ENCODE results near the gene PPP1R13L.

PPP1R13L gene

DNA sequence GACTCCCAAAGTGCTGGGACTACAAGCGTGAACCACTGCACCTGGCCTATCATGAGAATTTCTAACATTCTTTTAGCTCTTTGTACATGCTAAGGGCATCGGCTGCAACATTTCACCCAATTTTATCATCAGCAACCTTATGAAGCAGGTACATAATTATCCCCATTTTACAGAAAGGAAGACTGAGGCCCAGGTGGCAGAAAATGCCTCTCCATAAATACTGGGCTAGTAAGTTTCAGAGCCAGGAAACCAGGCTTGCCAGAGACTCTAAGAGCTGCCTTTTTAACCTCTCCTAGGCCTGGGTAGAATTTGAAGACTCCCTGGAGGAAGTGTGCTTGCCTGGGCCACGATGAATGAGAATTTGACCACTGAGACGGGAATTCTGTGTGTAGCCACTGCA, 36.7 kb downstream of the PPP1R13L start:
- Histone ChIP-seq H3K79me2 (ENCODE audit: insufficient read depth, low read depth) (no peaks in the 10 kb centered on the region), H2AFZ (ENCODE audit: low read depth) (no peak overlapping the region), H3K4me3 (IDR thresholded peaks at IDR 0.05; ENCODE audit: insufficient read depth, low read depth, low read length) (no peak overlapping the region), H3K4me2 (no peak overlapping the region), H4K20me1 (ENCODE audit: insufficient read depth) (no peaks in the 10 kb centered on the region), H3K27me3 (ENCODE audit: insufficient read depth, low read depth) (no peaks in the 10 kb centered on the region), H3K9ac (no peak overlapping the region), H3K36me3 (ENCODE audit: insufficient read depth) (no peaks in the 10 kb centered on the region), H3K4me1 (ENCODE audit: low read depth, poor library complexity, severe bottlenecking) (peaks cover 15% of the 10 kb centered on the region), H3K27ac (no peak overlapping the region)
- TF ChIP-seq CTCF (conservative IDR thresholded peaks at IDR 0.05; ENCODE audit: low read depth, low read length): no peak

- no peak for TF ChIP-seq CTCF (conservative IDR thresholded peaks at IDR 0.05; ENCODE audit: low read depth, low read length)
- no peak overlapping the region for H2AFZ ChIP-seq (ENCODE audit: low read depth)
- H3K36me3 ChIP-seq (ENCODE audit: insufficient read depth): no peaks in the 10 kb centered on the region
- no peaks in the 10 kb centered on the region for H3K27me3 ChIP-seq (ENCODE audit: insufficient read depth, low read depth)
- no peak overlapping the region for H3K27ac ChIP-seq
- H4K20me1 ChIP-seq (ENCODE audit: insufficient read depth): no peaks in the 10 kb centered on the region
- H3K79me2 ChIP-seq (ENCODE audit: insufficient read depth, low read depth): no peaks in the 10 kb centered on the region
- H3K4me3 ChIP-seq (IDR thresholded peaks at IDR 0.05; ENCODE audit: insufficient read depth, low read depth, low read length): no peak overlapping the region
- no peak overlapping the region for H3K9ac ChIP-seq
- peaks cover 6% of the 10 kb centered on the region for H3K4me1 ChIP-seq (ENCODE audit: low read depth, poor library complexity, severe bottlenecking)
- H3K4me2 ChIP-seq: no peak overlapping the region
These were observed 40.2 kb downstream of the PPP1R13L start for GRCh38 chr19:45364696-45365095.

DNA sequence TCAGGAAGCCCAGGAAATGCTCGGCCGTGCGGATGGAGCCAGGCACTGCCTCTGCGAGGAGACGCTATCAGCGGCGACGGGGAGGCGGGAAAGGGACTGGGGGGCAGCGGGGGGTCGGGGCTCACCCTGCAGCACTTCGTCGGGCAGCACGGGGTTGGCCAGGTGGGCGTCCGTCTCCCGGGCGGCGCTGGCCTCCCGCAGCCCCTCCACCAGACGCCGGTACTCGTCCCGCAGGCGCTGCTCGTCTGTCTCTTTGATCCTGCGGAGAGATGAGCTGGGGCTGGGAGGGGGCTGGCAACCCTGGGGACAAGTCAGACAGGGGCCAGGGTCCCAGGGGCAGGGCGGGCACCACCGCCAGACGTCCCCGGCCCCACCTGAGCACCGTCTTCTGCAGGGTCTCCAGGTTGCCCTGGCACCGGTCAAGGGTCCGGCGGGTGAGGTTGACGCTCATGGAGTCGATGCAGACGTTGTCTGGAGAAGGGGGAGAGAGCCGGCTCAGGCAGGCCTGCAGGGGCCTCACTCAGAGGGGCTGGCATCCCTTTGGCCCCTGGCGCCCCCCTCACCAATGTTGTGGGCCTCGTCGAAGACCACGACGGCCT, 40.9 kb downstream of the PPP1R13L start:
- TF ChIP-seq CTCF (conservative IDR thresholded peaks at IDR 0.05; ENCODE audit: low read depth, low read length): no peak
- Histone ChIP-seq H2AFZ (ENCODE audit: low read depth) (no peak overlapping the region), H3K4me1 (ENCODE audit: low read depth, poor library complexity, severe bottlenecking) (no peaks in the 10 kb centered on the region), H3K36me3 (ENCODE audit: insufficient read depth) (no peaks in the 10 kb centered on the region), H3K4me2 (no peak overlapping the region), H3K79me2 (ENCODE audit: insufficient read depth, low read depth) (no peaks in the 10 kb centered on the region), H3K4me3 (IDR thresholded peaks at IDR 0.05; ENCODE audit: insufficient read depth, low read depth, low read length) (no peak overlapping the region), H3K9ac (no peak overlapping the region), H4K20me1 (ENCODE audit: insufficient read depth) (no peaks in the 10 kb centered on the region), H3K27ac (no peak overlapping the region), H3K27me3 (ENCODE audit: insufficient read depth, low read depth) (no peaks in the 10 kb centered on the region)

DNA sequence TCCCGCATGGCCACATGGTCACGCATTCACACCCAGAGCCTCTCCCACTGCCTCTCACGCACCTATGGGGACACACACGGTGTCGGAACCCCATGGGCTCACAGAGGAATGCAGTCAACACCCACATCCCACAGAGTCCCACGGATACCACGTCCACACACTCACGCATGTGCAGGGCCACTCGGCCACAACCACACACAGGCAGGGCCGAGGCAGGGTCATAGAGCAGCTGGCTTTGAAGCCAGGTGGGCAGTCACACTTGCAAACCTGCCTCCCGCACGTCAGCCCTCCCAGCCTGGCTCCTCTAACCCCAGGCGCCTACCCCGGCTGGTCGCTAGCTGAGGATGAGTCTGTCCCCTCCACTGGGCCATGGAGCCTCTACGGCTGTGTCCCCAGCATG, 42.6 kb downstream of the PPP1R13L start:
- Histone ChIP-seq H3K79me2 (ENCODE audit: insufficient read depth, low read depth) (no peaks in the 10 kb centered on the region), H3K9ac (no peak overlapping the region), H4K20me1 (ENCODE audit: insufficient read depth) (no peaks in the 10 kb centered on the region), H3K4me3 (IDR thresholded peaks at IDR 0.05; ENCODE audit: insufficient read depth, low read depth, low read length) (no peak overlapping the region), H3K27me3 (ENCODE audit: insufficient read depth, low read depth) (no peaks in the 10 kb centered on the region), H3K4me2 (no peak overlapping the region), H2AFZ (ENCODE audit: low read depth) (no peak overlapping the region), H3K36me3 (ENCODE audit: insufficient read depth) (no peaks in the 10 kb centered on the region), H3K27ac (no peak overlapping the region), H3K4me1 (ENCODE audit: low read depth, poor library complexity, severe bottlenecking) (no peaks in the 10 kb centered on the region)
- no peak for TF ChIP-seq CTCF (conservative IDR thresholded peaks at IDR 0.05; ENCODE audit: low read depth, low read length)

Measured in KMS-11 (cell line).